ENCODE results near the gene MDM1. TPM values are rescaled to one million over a fixed set of nuclear protein-coding genes. Genes with fewer than 3 reads are reported as not detected.

MDM1 gene
- total RNA-seq, 1 experiment from 2014 or later = 10.0 TPM

GRCh38 chr12:68280240-68280639 lies 51.9 kb downstream of the MDM1 start (continued):
- no peak for TF ChIP-seq REST (IDR thresholded peaks at IDR 0.05; ENCODE audit: low read depth)
- TF ChIP-seq, protein P1, sequence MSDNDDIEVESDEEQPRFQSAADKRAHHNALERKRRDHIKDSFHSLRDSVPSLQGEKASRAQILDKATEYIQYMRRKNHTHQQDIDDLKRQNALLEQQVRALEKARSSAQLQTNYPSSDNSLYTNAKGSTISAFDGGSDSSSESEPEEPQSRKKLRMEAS (IDR thresholded peaks at IDR 0.05) = no peak

GRCh38 chr12:68279227-68280054 lies 52.7 kb downstream of the MDM1 start:
- CTCF ChIA-PET = no interaction called here
- RAD21 ChIA-PET (ENCODE audit: low non-redundant PET in 1 of 2, low total read pairs in 2 of 2, uncharacterized antibody in 2 of 2, unreplicated experiment in 2 of 2) = no interaction called here
- no peak for ATAC-seq

More at GRCh38 chr12:68279227-68280054, 52.7 kb downstream of the MDM1 start:
- H3K36me3 ChIP-seq (ENCODE audit: control insufficient read depth in 1 of 2, insufficient read depth in 2 of 2, low read length in 2 of 2) = no peaks in the 10 kb centered on the region
- no peak overlapping the region for H2AFZ ChIP-seq (ENCODE audit: low read depth, low read length, poor library complexity, severe bottlenecking)
- H4K20me1 ChIP-seq (ENCODE audit: insufficient read depth) = no peaks in the 10 kb centered on the region
- BruUV-seq (replicated peaks) = no TSS peak
- H3K79me2 ChIP-seq (ENCODE audit: insufficient read depth, low read length) = no peaks in the 10 kb centered on the region
- POLR2A ChIA-PET = no interaction called here
- no peak overlapping the region for H3K27ac ChIP-seq (ENCODE audit: low read depth, low read length)
- no peak overlapping the region for H3K4me2 ChIP-seq (ENCODE audit: low read length)
- no peak for TF ChIP-seq YY1 (IDR thresholded peaks at IDR 0.05; ENCODE audit: extremely low read depth, insufficient replicate concordance, low read depth, low read length)
- H3K9ac ChIP-seq (ENCODE audit: low read length) = no peak overlapping the region
- no peak overlapping the region for H3K4me3 ChIP-seq (replicated peaks in 1 of 2; ENCODE audit: low read depth in 1 of 2, low read length in 2 of 2)
- intact Hi-C loops (cut with micrococcal nuclease) = no loop called here
- no peaks in the 10 kb centered on the region for H3K9me2 ChIP-seq (ENCODE audit: insufficient read depth)
- peaks cover 5 to 9% of the 10 kb centered on the region in 2 experiments; a peak in 3 of 4 replicates for H3K4me1 ChIP-seq (ENCODE audit: control insufficient read depth in 1 of 2, insufficient read depth in 2 of 2, low read length in 2 of 2)
- no peaks in the 10 kb centered on the region for H3K27me3 ChIP-seq (ENCODE audit: insufficient read depth, low read length)
- no peak for DNase-seq (ENCODE audit: low read depth, low spot score)
- no peaks in the 10 kb centered on the region for H3K9me3 ChIP-seq (ENCODE audit: control insufficient read depth in 1 of 2, insufficient read depth in 1 of 2, low read depth in 1 of 2, low read length in 2 of 2)
